GM12892 (cell line): Measurements from ENCODE around the gene PHF24.
"Not testable (repeated sequence)": the region's sequence is repeated elsewhere in the genome, so short reads cannot be mapped to it uniquely, and the experiment has no call there.

Experiments
- POLR2A ChIP-seq: IDR thresholded peaks from 2 replicates; pipeline ENCODE4 v1.6.1; 2011; ENCODE audit warnings: low read depth, low read length, control low read depth
- POLR2AphosphoS5 ChIP-seq: IDR thresholded peaks from 2 replicates; pipeline ENCODE4 v1.6.1; 2011; ENCODE audit warnings: low read depth, low read length, control low read depth

DNA sequence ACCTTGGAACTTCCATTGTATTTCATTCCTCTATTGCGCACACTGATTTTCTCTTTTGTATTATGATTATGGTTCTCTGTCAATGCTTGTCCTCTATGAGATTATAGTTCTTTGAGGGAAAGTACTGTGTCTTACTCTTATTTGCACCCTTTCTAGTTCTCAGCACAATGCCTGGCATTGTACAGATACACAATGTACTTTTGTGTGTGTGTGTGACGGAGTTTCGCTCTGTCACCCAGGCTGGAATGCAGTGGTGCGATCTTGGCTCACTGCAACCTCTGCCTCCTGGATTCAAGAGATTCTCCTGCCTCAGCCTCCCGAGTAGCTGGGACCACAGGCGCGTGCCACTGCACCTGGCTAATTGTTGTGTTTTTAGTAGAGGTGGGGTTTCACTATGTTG is 2.0 kb upstream of the PHF24 start:
- TF ChIP-seq POLR2A, POLR2AphosphoS5: not testable (repeated sequence)
